Vagina (tissue), 2 donors: Measurements from ENCODE around the gene ASAP2.

Experiments
- POLR2A ChIP-seq, 2 donors: fragments of 450-650 bp; IDR thresholded peaks; one replicate each; pipeline ENCODE4 v1.6.1; 2017; ENCODE audit warnings: antibody characterized with exemption in 2 of 2, mild to moderate bottlenecking in 2 of 2, moderate library complexity in 2 of 2
- POLR2AphosphoS5 ChIP-seq, 2 donors: sonication (generic); formaldehyde crosslinking; IDR thresholded peaks; one replicate each; pipeline ENCODE4 v1.9.0; 2017; ENCODE audit warnings: antibody characterized with exemption in 2 of 2, mild to moderate bottlenecking in 2 of 2, low read depth in 1 of 2; ENCODE audit not compliant: insufficient read depth in 1 of 2
- TF ChIP-seq, protein P1 (sequence below), 3 experiments: fragments of 450-650 bp in 2 of 3; fragments of 200-600 bp in 1 of 3; sonication (generic) in 1 of 3; IDR thresholded peaks; one replicate each; pipeline ENCODE4 v1.5.1; 2017 to 2019; ENCODE audit warnings: antibody characterized with exemption in 3 of 3, mild to moderate bottlenecking in 2 of 3, moderate library complexity in 2 of 3

DNA sequence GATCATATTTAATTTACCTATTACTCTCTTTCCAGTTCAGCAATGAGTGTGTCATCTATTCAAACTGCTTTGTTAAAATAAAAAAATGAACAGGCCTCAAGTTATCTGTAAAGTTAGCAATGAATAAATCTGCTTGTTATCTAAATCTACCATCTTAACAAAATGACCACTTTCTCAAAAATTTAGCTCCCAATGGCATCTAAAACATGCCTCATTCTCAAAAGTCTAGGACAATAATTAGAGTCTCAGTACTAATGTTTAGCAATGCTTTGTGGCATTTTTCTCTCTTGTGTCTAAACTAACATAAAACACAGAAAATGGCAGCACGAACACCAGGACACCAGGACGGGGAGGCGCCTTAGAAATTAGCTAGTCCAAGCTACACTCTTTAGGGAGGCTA lies 3.6 kb upstream of the ASAP2 start:
- TF ChIP-seq, protein P1, sequence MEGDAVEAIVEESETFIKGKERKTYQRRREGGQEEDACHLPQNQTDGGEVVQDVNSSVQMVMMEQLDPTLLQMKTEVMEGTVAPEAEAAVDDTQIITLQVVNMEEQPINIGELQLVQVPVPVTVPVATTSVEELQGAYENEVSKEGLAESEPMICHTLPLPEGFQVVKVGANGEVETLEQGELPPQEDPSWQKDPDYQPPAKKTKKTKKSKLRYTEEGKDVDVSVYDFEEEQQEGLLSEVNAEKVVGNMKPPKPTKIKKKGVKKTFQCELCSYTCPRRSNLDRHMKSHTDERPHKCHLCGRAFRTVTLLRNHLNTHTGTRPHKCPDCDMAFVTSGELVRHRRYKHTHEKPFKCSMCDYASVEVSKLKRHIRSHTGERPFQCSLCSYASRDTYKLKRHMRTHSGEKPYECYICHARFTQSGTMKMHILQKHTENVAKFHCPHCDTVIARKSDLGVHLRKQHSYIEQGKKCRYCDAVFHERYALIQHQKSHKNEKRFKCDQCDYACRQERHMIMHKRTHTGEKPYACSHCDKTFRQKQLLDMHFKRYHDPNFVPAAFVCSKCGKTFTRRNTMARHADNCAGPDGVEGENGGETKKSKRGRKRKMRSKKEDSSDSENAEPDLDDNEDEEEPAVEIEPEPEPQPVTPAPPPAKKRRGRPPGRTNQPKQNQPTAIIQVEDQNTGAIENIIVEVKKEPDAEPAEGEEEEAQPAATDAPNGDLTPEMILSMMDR (IDR thresholded peaks at IDR 0.05) = no peak
- no peak for TF ChIP-seq POLR2AphosphoS5 (IDR thresholded peaks at IDR 0.05; ENCODE audit: insufficient read depth in 1 of 2, low read depth in 1 of 2)
- TF ChIP-seq POLR2A (IDR thresholded peaks at IDR 0.05) = no peak
